Neural cell (in vitro differentiated cells): Measurements from ENCODE around the gene ARPC5L. TPM values are rescaled to one million over a fixed set of nuclear protein-coding genes. Genes with fewer than 3 reads are reported as not detected.

Experiments
- H2AFZ ChIP-seq: fragments of 200-600, 300-800 bp; sonication (generic), shearing (Covaris generic); 2 replicates; pipeline ENCODE4 v1.6.0; 2014; ENCODE audit warnings: low read depth, mild to moderate bottlenecking, antibody characterized with exemption, low read length, moderate library complexity
- H3F3A ChIP-seq: fragments of 200-600 bp; shearing (Covaris generic); 2 replicates; pipeline ENCODE4 v1.6.1; 2016; ENCODE audit warnings: mild to moderate bottlenecking, moderate library complexity, mixed read lengths, antibody characterized with exemption, low read length; ENCODE audit not compliant: insufficient read depth, poor library complexity, severe bottlenecking
- H3K27ac ChIP-seq: fragments of 200-600, 300-800 bp; sonication (generic), shearing (Covaris generic); 2 replicates; pipeline ENCODE4 v1.5.1; 2014; ENCODE audit warnings: mild to moderate bottlenecking, low read length, moderate library complexity
- H3K27me3 ChIP-seq: fragments of 300-800, 200-600 bp; sonication (generic), shearing (Covaris generic); 2 replicates; pipeline ENCODE4 v1.6.0; 2014; ENCODE audit warnings: mild to moderate bottlenecking, low read depth, low read length, moderate library complexity; ENCODE audit not compliant: insufficient read depth
- H3K36me3 ChIP-seq: fragments of 300-800, 200-600 bp; sonication (generic), shearing (Covaris generic); 2 replicates; pipeline ENCODE4 v1.5.1; 2014; ENCODE audit warnings: mild to moderate bottlenecking, antibody characterized with exemption, low read length, moderate library complexity; ENCODE audit not compliant: insufficient read depth
- H3K4me2 ChIP-seq: fragments of 300-800, 200-600 bp; sonication (generic), shearing (Covaris generic); 2 replicates; pipeline ENCODE4 v1.6.0; 2014; ENCODE audit warnings: mild to moderate bottlenecking, low read length
- H3K4me3 ChIP-seq: fragments of 300-800, 200-600 bp; sonication (generic), shearing (Covaris generic); 2 replicates; pipeline ENCODE4 v1.5.1; 2014; ENCODE audit warnings: mild to moderate bottlenecking, low read length, moderate library complexity
- H3K79me2 ChIP-seq: fragments of 200-600 bp; shearing (Covaris generic); replicated peaks from 2 replicates; pipeline ENCODE4 v1.6.0; 2014; ENCODE audit warnings: mild to moderate bottlenecking, low read length, moderate library complexity; ENCODE audit not compliant: insufficient read depth
- H3K9ac ChIP-seq: fragments of 300-800, 200-600 bp; sonication (generic), shearing (Covaris generic); 2 replicates; pipeline ENCODE4 v1.6.1; 2016; ENCODE audit warnings: mild to moderate bottlenecking, low read length, mixed read lengths
- H3K9me2 ChIP-seq: fragments of 200-600 bp; shearing (Covaris generic); 2 replicates; pipeline ENCODE4 v1.6.1; 2016; ENCODE audit warnings: mild to moderate bottlenecking, low read length, mixed read lengths; ENCODE audit not compliant: insufficient read depth
- H3K9me3 ChIP-seq: fragments of 200-600, 300-800 bp; sonication (generic), shearing (Covaris generic); 2 replicates; pipeline ENCODE4 v1.6.1; 2016; ENCODE audit warnings: mild to moderate bottlenecking, mixed run types, low read length, moderate library complexity, mixed read lengths
- H4K20me1 ChIP-seq: fragments of 200-600 bp; shearing (Covaris generic); 2 replicates; pipeline ENCODE4 v1.6.1; 2016; ENCODE audit warnings: mild to moderate bottlenecking, mixed run types; ENCODE audit not compliant: insufficient read depth
- CTCF ChIP-seq: fragments of 450-650 bp; IDR thresholded peaks from 2 replicates; pipeline ENCODE4 v1.5.1; 2014; ENCODE audit warnings: antibody characterized with exemption, mild to moderate bottlenecking, moderate library complexity; ENCODE audit not compliant: poor library complexity, severe bottlenecking
- EP300 ChIP-seq: fragments of 450-650 bp; conservative IDR thresholded peaks from 2 replicates; pipeline ENCODE4 v1.6.1; 2014; ENCODE audit warnings: antibody characterized with exemption, mild to moderate bottlenecking, moderate library complexity; ENCODE audit not compliant: poor library complexity, severe bottlenecking
- EZH2 ChIP-seq: fragments of 200-600, 300-800 bp; shearing (Covaris generic), sonication (generic); IDR thresholded peaks from 2 replicates; pipeline ENCODE4 v1.6.1; 2014; ENCODE audit warnings: antibody characterized with exemption, low read length, borderline replicate concordance, mild to moderate bottlenecking; ENCODE audit not compliant: insufficient read depth, poor library complexity, severe bottlenecking
- MXI1 ChIP-seq: fragments of 450-650 bp; conservative IDR thresholded peaks from 2 replicates; pipeline ENCODE4 v1.6.1; 2014; ENCODE audit warnings: antibody characterized with exemption, mild to moderate bottlenecking; ENCODE audit not compliant: poor library complexity, severe bottlenecking
- POLR2AphosphoS5 ChIP-seq: IDR thresholded peaks from 2 replicates; pipeline ENCODE4 v1.6.1; 2012
- RAD21 ChIP-seq: fragments of 450-650 bp; conservative IDR thresholded peaks from 2 replicates; pipeline ENCODE4 v1.6.1; 2014; ENCODE audit warnings: antibody characterized with exemption, mild to moderate bottlenecking, moderate library complexity
- REST ChIP-seq: IDR thresholded peaks from 2 replicates; pipeline ENCODE4 v1.6.1; 2012; ENCODE audit warnings: borderline replicate concordance
- SMC3 ChIP-seq: fragments of 450-650 bp; conservative IDR thresholded peaks from 2 replicates; pipeline ENCODE4 v1.6.1; 2014; ENCODE audit warnings: antibody characterized with exemption, mild to moderate bottlenecking, moderate library complexity; ENCODE audit not compliant: poor library complexity
- TAF1 ChIP-seq: IDR thresholded peaks from 2 replicates; pipeline ENCODE4 v1.6.1; 2012; ENCODE audit warnings: low read depth
- polyA plus RNA-seq: library from polyadenylated mRNA; depleted of rRNA; stranded (reverse); fragments of >200 nt; gene quantifications from 2 replicates; pipeline ENCODE4 v1.2.3, GENCODE V29; 2014

ARPC5L gene
- polyA plus RNA-seq, 1 donor from 2014 or later: 46.5 TPM

- Histone ChIP-seq H3K4me2 (no peak overlapping the region), H4K20me1 (no peaks in the 10 kb centered on the region), H3K27me3 (no peaks in the 10 kb centered on the region), H3K36me3 (no peaks in the 10 kb centered on the region), H3K4me3 (no peak overlapping the region), H2AFZ (no peak overlapping the region), H3K79me2 (no peaks in the 10 kb centered on the region), H3F3A (no peaks in the 10 kb centered on the region), H3K27ac (no peak overlapping the region), H3K9me2 (no peaks in the 10 kb centered on the region), H3K9me3 (no peaks in the 10 kb centered on the region), H3K9ac (no peak overlapping the region)
- TF ChIP-seq REST (no peak), EP300 (no peak), RAD21 (no peak), CTCF (no peak), EZH2 (no peak), SMC3 (no peak), MXI1 (no peak)
These were observed 31.3 kb upstream of the ARPC5L start for GRCh38 chr9:124830593-124830992.

- Histone ChIP-seq H3K27ac (no peak overlapping the region), H3K9me2 (no peaks in the 10 kb centered on the region), H3K9me3 (no peaks in the 10 kb centered on the region), H3K36me3 (no peaks in the 10 kb centered on the region), H3K27me3 (no peaks in the 10 kb centered on the region), H3K9ac (no peak overlapping the region), H3F3A (no peaks in the 10 kb centered on the region), H3K4me2 (no peak overlapping the region), H2AFZ (no peak overlapping the region), H3K79me2 (no peaks in the 10 kb centered on the region), H4K20me1 (no peaks in the 10 kb centered on the region), H3K4me3 (no peak overlapping the region)
- TF ChIP-seq TAF1: no peak
- no peak for TF ChIP-seq SMC3
- no peak for TF ChIP-seq CTCF
- no peak for TF ChIP-seq POLR2AphosphoS5
- no peak for TF ChIP-seq RAD21
- no peak for TF ChIP-seq MXI1
- TF ChIP-seq REST: no peak
- no peak for TF ChIP-seq EZH2
- no peak for TF ChIP-seq EP300
These were observed 30.1 kb upstream of the ARPC5L start for GRCh38 chr9:124831642-124832364.
